Measurements from ENCODE around the gene PUS3.
A peak's percentile ranks its signal among the peaks of the same experiment; 100 is the strongest.

PUS3 gene

GRCh38 chr11:125902927-125903710, at the start of gene PUS3:
Gene PUS3 (minus strand): TSS chr11:125903206. CDS start chr11:125896284, 6,922 bp downstream.
- peaks cover 9% of the 10 kb centered on the region for H3K36me3 Mint-ChIP-seq
- H3K27ac Mint-ChIP-seq, result peak within 1 kb of the TSS; percentile 96
- peak within 1 kb of the TSS; percentile 96 for H3K4me3 Mint-ChIP-seq
- H3K4me1 Mint-ChIP-seq, result peaks cover 40% of the 10 kb centered on the region
- no peaks in the 10 kb centered on the region for H3K9me3 Mint-ChIP-seq
- H3K27me3 Mint-ChIP-seq, result peaks cover 20% of the 10 kb centered on the region

GRCh38 chr11:125952559-125952958, 49.6 kb upstream of the PUS3 start:
- H3K4me3 Mint-ChIP-seq, result no peak overlapping the region
- H3K9me3 Mint-ChIP-seq, result no peaks in the 10 kb centered on the region
- H3K4me1 Mint-ChIP-seq, result peaks cover 1% of the 10 kb centered on the region
- no peaks in the 10 kb centered on the region for H3K27me3 Mint-ChIP-seq
- no peaks in the 10 kb centered on the region for H3K36me3 Mint-ChIP-seq
- H3K27ac Mint-ChIP-seq, result no peak overlapping the region

GRCh38 chr11:125951731-125952130, 48.7 kb upstream of the PUS3 start:
- Mint-ChIP-seq H3K27ac (no peak overlapping the region), H3K36me3 (no peaks in the 10 kb centered on the region), H3K4me3 (no peak overlapping the region), H3K4me1 (no peaks in the 10 kb centered on the region), H3K27me3 (no peaks in the 10 kb centered on the region), H3K9me3 (no peaks in the 10 kb centered on the region)

GRCh38 chr11:125950696-125951651, 48.0 kb upstream of the PUS3 start:
- Mint-ChIP-seq H3K4me3 (no peak overlapping the region), H3K27me3 (no peaks in the 10 kb centered on the region), H3K36me3 (no peaks in the 10 kb centered on the region), H3K27ac (no peak overlapping the region), H3K9me3 (no peaks in the 10 kb centered on the region), H3K4me1 (no peaks in the 10 kb centered on the region)

GRCh38 chr11:125950178-125950490, 47.1 kb upstream of the PUS3 start:
- no peaks in the 10 kb centered on the region for H3K9me3 Mint-ChIP-seq
- no peaks in the 10 kb centered on the region for H3K4me1 Mint-ChIP-seq
- H3K4me3 Mint-ChIP-seq, result no peak overlapping the region
- no peaks in the 10 kb centered on the region for H3K27me3 Mint-ChIP-seq
- no peaks in the 10 kb centered on the region for H3K36me3 Mint-ChIP-seq
- no peak overlapping the region for H3K27ac Mint-ChIP-seq

GRCh38 chr11:125949271-125950177, 46.5 kb upstream of the PUS3 start:
- Mint-ChIP-seq H3K4me3 (no peak overlapping the region), H3K27me3 (no peaks in the 10 kb centered on the region), H3K4me1 (no peaks in the 10 kb centered on the region), H3K9me3 (no peaks in the 10 kb centered on the region), H3K36me3 (no peaks in the 10 kb centered on the region), H3K27ac (no peak overlapping the region)

- no peak overlapping the region for H3K4me3 Mint-ChIP-seq
- H3K27ac Mint-ChIP-seq, result no peak overlapping the region
- no peaks in the 10 kb centered on the region for H3K36me3 Mint-ChIP-seq
- H3K27me3 Mint-ChIP-seq, result no peaks in the 10 kb centered on the region
- H3K9me3 Mint-ChIP-seq, result no peaks in the 10 kb centered on the region
- no peaks in the 10 kb centered on the region for H3K4me1 Mint-ChIP-seq
These were observed 45.5 kb upstream of the PUS3 start for GRCh38 chr11:125948278-125949051.

- H3K4me3 Mint-ChIP-seq, result no peak overlapping the region
- no peaks in the 10 kb centered on the region for H3K27me3 Mint-ChIP-seq
- H3K9me3 Mint-ChIP-seq, result no peaks in the 10 kb centered on the region
- H3K36me3 Mint-ChIP-seq, result no peaks in the 10 kb centered on the region
- peaks cover under 1% of the 10 kb centered on the region for H3K4me1 Mint-ChIP-seq
- H3K27ac Mint-ChIP-seq, result no peak overlapping the region
These were observed 44.6 kb upstream of the PUS3 start for GRCh38 chr11:125947419-125948277.

- Mint-ChIP-seq H3K27ac (no peak overlapping the region), H3K4me1 (peaks cover 8% of the 10 kb centered on the region), H3K4me3 (no peak overlapping the region), H3K36me3 (no peaks in the 10 kb centered on the region), H3K9me3 (no peaks in the 10 kb centered on the region), H3K27me3 (no peaks in the 10 kb centered on the region)
These were observed 43.9 kb upstream of the PUS3 start for GRCh38 chr11:125946712-125947418.

GRCh38 chr11:125945797-125946520, 43.0 kb upstream of the PUS3 start, which contains the start of gene VSIG10L2:
Gene VSIG10L2 (plus strand): TSS chr11:125946044. CDS start chr11:125946056, 12 bp downstream.
- no peaks in the 10 kb centered on the region for H3K27me3 Mint-ChIP-seq
- H3K36me3 Mint-ChIP-seq, result no peaks in the 10 kb centered on the region
- peaks cover 8% of the 10 kb centered on the region for H3K4me1 Mint-ChIP-seq
- H3K27ac Mint-ChIP-seq, result no peak within 1 kb of the TSS
- H3K4me3 Mint-ChIP-seq, result no peak within 1 kb of the TSS
- H3K9me3 Mint-ChIP-seq, result no peaks in the 10 kb centered on the region

- peaks cover 8% of the 10 kb centered on the region for H3K4me1 Mint-ChIP-seq
- H3K36me3 Mint-ChIP-seq, result no peaks in the 10 kb centered on the region
- no peak overlapping the region for H3K27ac Mint-ChIP-seq
- H3K4me3 Mint-ChIP-seq, result no peak overlapping the region
- no peaks in the 10 kb centered on the region for H3K9me3 Mint-ChIP-seq
- H3K27me3 Mint-ChIP-seq, result no peaks in the 10 kb centered on the region
These were observed 42.2 kb upstream of the PUS3 start for GRCh38 chr11:125945011-125945796.

- Mint-ChIP-seq H3K27me3 (no peaks in the 10 kb centered on the region), H3K4me3 (no peak overlapping the region), H3K27ac (no peak overlapping the region), H3K4me1 (peaks cover 8% of the 10 kb centered on the region), H3K9me3 (no peaks in the 10 kb centered on the region), H3K36me3 (no peaks in the 10 kb centered on the region)
These were observed 41.5 kb upstream of the PUS3 start for GRCh38 chr11:125944350-125945010.

Data from activated naive CD4-positive, alpha-beta T cell treated with anti-CD3 and anti-CD28 coated beads, Interleukin-2, amount 50 U/mL, for 24 hours (primary cell).